NCI-H2081 (cell line): ENCODE results near the gene NEK5.
"Not testable (repeated sequence)": the region's sequence is repeated elsewhere in the genome, so short reads cannot be mapped to it uniquely, and the experiment has no call there.

ENCODE experiments used
- DNase-seq, 2 experiments: peaks; one replicate each; lab custom pipeline; 2025; lab: John Stamatoyannopoulos, UW

The NEK5 gene

GRCh38 chr13:52141299-52141698 is 12.4 kb upstream of the NEK5 start:
- DNase-seq: no peak

- DNase-seq: no peak
Measured at GRCh38 chr13:52137489-52137888, 8.6 kb upstream of the NEK5 start.

DNA sequence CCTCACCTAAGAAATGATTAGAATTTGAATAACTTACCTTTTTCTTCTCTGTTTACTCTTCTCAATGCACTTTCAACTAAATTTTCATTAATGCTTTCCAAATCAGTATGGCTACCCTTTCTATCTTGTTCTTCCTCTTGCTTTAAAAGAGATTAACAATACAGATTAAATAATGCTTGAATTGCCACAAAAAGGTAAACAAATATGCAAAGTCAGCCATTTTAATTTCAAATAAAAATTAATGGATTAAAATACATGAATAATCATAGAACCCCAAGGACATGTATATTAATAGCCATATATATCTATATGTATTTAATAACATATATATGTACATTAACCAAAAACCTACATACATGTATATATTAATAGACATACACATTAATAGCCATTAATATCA is 7.9 kb upstream of the NEK5 start:
- no peak for DNase-seq

GRCh38 chr13:52130641-52131040 is 1.8 kb upstream of the NEK5 start:
- no peak for DNase-seq

- DNase-seq: peak; percentile 45 to 48
Measured at GRCh38 chr13:52127783-52128702, 830 bp downstream of the NEK5 start.

DNA sequence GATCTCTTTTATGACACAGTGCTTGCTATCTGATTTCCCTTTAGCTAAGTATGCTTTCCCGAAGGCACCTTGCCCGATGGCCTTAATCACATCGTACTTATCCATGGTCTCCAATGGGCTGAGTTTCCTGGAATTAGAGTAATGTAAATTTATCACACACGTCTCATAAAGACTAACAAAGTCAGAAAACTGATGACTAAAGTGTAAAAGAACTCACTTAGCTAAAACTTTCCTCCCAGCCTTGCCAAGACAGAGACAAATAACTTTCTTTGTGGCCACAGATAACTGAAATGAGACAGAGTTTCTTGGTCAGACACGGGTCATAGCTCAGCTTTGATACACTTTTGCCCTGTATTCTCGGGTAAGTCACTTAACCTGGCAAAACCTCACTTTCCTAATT is 1.5 kb downstream of the NEK5 start:
- no peak for DNase-seq

- DNase-seq: no peak
Measured at GRCh38 chr13:52125547-52125946, 3.3 kb downstream of the NEK5 start.

DNA sequence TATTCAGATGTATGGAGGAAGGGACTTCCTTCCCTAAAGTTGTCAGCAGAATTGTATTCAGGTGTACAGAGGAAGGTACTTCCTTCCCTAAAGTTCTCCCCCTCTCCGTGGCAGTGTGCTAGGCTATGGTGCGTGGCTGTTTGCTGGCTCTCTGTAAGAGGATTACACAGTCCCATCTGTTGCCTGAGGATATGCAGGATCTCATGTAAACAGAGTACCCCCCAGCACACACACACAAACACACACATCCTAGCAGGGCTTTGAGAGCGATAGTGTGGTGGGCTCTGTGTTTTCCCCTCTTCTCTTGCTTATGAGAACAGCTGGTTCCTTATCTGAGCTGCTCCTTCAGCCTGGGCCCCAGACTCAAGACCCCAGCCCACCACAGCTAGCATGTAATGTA is 10.3 kb downstream of the NEK5 start:
- no peak for DNase-seq

DNA sequence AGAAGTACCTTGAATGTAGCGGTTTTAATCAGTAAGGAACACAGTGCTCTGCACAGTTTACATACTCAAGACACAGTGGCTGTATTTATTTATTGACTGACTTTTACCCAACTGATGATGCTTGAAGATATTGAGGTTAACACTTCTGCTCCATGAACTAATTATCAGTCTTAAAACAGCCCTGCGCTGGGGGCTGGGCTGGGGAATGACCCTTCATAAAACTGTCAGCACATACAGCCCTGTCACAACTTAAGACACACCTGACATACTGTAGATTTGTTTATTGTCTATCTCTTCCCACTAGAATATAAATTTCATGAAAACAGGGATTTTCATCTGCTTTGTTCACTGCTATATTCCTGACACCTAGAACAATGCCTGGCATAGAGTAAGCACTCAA is 10.8 kb downstream of the NEK5 start:
- DNase-seq: no peak

DNA sequence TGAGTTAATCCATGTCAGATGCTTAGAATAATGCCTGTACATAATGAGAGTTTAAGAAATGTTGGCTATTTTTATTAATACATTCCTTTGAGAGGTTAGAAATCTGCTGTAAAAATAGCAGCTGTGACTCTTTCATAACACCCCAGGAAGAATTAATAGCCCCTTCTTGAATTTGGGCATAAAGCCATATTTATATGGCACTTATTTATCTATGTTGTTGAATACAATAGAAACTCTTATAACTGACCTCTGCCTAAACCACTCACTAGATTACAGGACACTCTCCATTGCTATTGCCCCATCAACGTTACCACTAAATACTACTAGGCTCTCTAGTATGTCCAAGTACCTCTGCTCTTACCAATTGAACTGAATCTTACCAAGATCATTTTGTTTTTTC is 16.3 kb downstream of the NEK5 start:
- no peak for DNase-seq

DNA sequence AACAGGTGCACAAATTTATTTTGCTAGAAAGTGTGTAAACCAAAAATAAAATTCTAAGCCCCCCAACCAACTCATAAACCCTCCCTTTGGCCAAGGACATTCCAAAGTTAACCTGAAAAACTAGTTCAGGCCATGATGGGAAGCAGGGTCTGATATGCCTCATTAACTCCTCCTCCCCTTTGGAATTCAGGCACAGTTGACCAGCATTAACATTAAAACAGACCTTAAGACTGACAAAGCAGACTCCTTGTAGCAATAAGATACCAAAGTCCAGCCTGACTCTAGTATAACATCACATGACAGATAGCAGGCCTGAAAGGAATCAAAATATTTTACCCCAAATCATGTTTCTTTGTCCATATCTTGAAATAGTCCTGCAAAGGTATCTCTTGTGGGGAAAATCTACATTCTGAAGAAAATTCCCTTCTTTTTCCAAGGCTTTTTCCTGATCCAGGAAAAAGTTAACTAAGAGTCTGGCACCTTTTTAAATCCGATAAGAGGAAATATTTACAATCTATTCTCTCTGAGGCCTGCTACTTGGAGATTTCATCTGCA is 19.7 kb downstream of the NEK5 start:
- DNase-seq: no peak

- no peak for DNase-seq
Measured at GRCh38 chr13:52105841-52106240, 23.0 kb downstream of the NEK5 start.

DNA sequence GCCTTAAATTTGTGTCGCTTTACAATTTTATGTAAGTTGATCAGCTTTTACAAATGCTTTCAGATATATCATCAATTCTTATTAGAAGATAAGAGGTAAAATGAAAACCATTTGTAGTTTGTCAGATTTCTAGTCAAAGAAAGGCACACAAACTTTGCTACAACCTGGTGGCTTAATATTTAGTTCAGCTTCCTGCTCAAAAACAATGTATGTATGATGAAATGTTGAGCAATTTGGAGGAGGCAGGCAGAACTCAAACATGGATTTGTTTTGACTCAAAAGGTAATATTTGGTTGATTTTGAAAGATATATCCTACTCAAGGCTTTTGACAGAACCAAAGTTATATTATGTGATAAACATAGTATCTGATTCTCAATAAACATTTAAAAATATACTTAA is 24.2 kb downstream of the NEK5 start:
- no peak for DNase-seq

DNA sequence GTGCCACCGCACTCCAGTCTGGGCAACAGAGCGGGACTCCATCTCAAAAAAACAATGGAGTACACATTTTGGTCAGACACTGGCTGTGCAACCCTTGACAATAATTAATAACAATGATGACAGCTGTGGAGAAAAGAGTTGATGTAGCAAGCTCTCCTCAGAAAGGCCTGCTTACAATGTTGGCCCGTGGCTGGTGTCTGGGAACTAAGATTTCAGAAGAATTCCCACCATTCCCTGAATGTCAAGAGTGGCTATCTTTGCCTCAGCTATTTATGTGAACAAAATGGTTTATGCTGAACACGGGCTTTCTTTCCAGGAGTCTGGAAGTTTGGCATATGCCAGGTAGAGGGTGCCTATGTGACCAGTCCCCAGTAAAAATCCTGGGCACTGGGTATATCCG is 25.5 kb downstream of the NEK5 start:
- no peak for DNase-seq

- not testable (repeated sequence) for DNase-seq
Measured at GRCh38 chr13:52102423-52102822, 26.4 kb downstream of the NEK5 start.

DNA sequence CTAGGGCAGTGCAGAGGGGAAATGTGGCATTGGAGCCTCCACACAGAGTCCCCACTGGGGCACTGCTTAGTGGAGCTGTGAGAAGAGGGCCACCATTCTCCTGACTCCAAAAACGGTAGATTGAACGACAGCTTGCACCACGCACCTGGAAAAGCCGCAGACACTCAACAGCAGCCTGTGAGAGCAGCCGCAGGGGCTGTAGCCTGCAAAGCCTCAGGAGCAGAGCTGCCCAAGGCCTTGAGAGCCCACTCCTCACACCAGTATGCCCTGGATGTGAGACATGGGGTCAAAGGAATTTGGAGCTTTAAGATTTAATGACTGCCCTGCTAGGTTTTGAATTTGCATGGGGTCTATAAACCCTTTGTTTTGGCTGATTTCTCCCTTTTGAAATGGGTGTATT is 31.7 kb downstream of the NEK5 start:
- DNase-seq: no peak

DNA sequence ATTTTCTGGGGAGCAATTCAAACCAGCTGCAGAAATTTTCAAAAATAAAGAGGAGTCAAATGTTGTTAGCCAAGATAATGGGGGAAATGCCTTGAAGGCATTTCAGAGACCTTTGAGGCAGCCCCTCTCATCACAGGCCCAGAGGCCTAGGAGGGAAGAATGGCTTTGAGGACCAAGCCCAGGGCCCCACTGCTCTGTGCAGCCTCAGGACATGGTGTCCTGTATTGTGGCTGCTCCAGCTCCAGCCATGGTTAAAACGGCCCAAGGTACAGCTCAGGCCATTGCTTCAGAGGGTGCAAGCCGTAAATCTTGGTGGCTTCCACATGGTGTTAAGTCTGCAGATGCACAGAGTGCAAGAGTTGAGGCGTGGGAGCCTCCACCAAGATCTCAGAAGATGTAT is 32.1 kb downstream of the NEK5 start:
- DNase-seq: no peak

DNA sequence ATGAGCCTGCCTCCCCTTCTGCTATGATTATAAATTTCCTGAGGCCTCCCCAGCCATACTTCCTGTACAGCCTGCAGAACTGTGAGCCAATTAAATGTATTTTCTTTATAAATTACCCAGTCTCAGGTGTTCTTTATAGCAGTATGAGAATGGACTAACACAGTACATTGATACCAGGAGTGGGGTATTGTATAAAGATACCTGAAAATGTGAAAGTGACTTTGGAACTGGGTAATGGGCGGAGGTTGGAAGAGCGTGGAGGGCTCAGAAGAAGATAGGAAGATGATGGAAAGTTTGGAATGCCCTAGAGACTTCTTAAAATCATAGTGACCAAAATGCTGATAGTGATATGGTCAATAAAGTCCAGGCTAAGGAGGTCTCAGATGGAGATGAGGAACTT is 32.8 kb downstream of the NEK5 start:
- no peak for DNase-seq

DNA sequence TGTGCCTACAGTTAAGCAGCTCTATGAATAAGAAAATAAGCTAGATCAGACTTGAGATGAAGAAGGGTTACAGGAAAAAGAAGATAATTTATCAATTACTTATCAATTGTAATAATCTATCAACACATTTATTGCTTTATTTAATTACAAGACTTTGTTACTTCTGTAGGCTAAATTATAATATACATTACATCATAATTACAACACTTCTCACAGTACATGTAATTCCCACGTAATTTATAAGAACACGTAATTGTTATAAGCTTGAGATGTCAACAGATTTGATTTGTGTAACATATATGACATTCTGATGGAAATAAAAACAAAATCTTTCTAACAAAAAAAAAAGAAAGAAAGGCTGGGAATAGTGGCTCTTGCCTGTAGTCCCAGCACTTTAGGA is 36.8 kb downstream of the NEK5 start:
- DNase-seq: no peak

DNA sequence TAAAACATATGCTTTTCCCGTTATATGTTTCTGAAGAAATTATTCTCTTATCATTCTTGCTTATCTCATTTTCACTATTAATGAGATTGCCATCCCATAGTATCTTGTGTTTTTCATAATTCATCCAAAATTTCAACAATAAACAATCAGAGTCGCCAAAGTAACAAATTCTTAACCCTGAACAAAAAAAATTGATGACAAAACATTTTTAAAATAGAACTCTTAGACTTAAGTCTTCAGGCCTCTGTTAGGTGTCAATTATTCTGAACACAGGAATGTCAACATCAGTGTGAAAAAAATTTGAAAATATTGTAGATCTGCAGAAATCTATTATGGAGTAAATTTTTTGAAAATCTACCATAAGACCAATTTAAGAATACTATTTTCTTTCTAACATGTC is 37.4 kb downstream of the NEK5 start:
- no peak for DNase-seq

DNA sequence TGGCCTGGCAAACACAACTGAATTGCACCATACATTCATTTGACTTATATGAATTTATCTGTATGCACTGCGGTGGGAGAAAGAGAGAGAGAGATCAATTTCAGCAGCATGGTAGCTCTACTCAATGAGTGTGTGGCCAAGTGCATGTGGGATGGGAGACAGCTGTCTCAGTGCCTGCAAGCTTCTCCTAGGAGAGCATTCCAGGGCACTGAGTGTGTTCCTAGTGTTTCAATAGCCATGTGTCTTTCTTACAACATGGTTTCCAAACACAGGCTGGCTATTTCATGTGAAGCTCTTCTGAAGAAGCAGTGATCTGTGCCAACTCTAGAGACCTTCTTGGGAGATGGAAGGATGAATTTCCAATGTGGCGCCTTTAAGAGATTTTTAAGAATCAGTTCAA is 43.5 kb downstream of the NEK5 start:
- DNase-seq: no peak

GRCh38 chr13:52084981-52085380 is 43.9 kb downstream of the NEK5 start:
- DNase-seq: not testable (repeated sequence)

- no peak for DNase-seq
Measured at GRCh38 chr13:52082601-52083000, 46.3 kb downstream of the NEK5 start.

DNA sequence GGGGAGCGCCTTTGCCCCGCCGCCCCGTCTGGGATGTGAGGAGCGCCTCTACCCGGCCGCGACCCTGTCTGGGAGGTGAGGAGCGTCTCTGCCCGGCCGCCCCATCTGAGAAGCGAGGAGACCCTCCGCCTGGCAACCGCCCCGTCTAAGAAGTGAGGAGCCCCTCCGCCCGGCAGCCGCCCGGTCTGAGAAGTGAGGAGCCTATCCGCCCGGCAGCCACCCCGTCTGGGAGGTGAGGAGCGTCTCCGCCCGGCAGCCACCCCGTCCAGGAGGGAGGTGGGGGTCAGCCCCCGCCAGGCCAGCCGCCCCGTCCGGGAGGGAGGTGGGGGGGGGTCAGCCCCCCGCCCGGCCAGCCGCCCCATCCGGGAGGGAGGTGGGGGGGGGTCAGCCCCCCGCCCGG is 49.0 kb downstream of the NEK5 start:
- DNase-seq: not testable (repeated sequence)
